HCT116 (cell line): ENCODE results near the gene NOP10. TPM values are rescaled to one million over a fixed set of nuclear protein-coding genes. Genes with fewer than 3 reads are reported as not detected.

Source experiments
- ATAC-seq: fragments of 200-7000 bp; cut with Tn5 transposase; 2 replicates; pipeline ENCODE4 v1.9.1; 2020; ENCODE audit warnings: mild to moderate bottlenecking, moderate library complexity
- BruUV-seq: library from RNA; stranded (reverse); fragments of 400-500 nt; replicated peaks from 2 replicates; lab custom pipeline; 2021; lab: Mats Ljungman, UMichigan
- CTCF ChIA-PET: fragments of 300-600 bp; sonication (Branson Sonifier 250); formaldehyde crosslinking; loops from one replicate; lab custom pipeline; 2021; ENCODE audit warnings: antibody characterized with exemption; lab: Charles Lee
- POLR2A ChIA-PET: fragments of 300-600, 350-600 bp; sonication (Branson Sonifier 250); formaldehyde crosslinking; loops from one replicate; lab custom pipeline; 2021; ENCODE audit warnings: antibody characterized with exemption; lab: Charles Lee
- RAD21 ChIA-PET, 2 experiments: fragments of 300-600 bp; sonication (Branson Sonifier 250); formaldehyde crosslinking; loops; one replicate each; lab custom pipeline; 2023; ENCODE audit warnings: low total read pairs in 2 of 2; ENCODE audit not compliant: uncharacterized antibody in 2 of 2, unreplicated experiment in 2 of 2, low non-redundant PET in 1 of 2; lab: Charles Lee
- DNase-seq: peaks from one replicate; pipeline ENCODE4 v3.0.0-alpha.2; 2010; ENCODE audit warnings: low read depth, low spot score
- H2AFZ ChIP-seq: fragments of 200-600 bp; shearing (Covaris generic), sonication (generic); 2 replicates; pipeline ENCODE4 v1.6.1; 2017; ENCODE audit warnings: low read depth, mixed run types, mixed read lengths, antibody characterized with exemption, low read length; ENCODE audit not compliant: poor library complexity, severe bottlenecking
- H3K27ac ChIP-seq: 2 replicates; pipeline ENCODE4 v1.5.1; 2012; ENCODE audit warnings: low read depth, low read length
- H3K27me3 ChIP-seq: fragments of 200-600 bp; sonication (generic); 2 replicates; pipeline ENCODE4 v1.6.1; 2016; ENCODE audit warnings: mixed run types, low read length, mixed read lengths; ENCODE audit not compliant: insufficient read depth
- H3K36me3 ChIP-seq, 2 experiments: fragments of 200-500 bp in 1 of 2; fragments of 200-600 bp in 1 of 2; sonication (Bioruptor generic) in 1 of 2; sonication (generic) in 1 of 2; 2 replicates each; pipeline versions ENCODE4 v1.5.1 to v1.6.1; 2014 to 2016; ENCODE audit warnings: low read length in 2 of 2, inconsistent platforms in 1 of 2, mixed read lengths in 1 of 2, mixed run types in 1 of 2; ENCODE audit not compliant: insufficient read depth in 2 of 2, control insufficient read depth in 1 of 2
- H3K4me1 ChIP-seq, 2 experiments: fragments of 200-600 bp in 1 of 2; sonication (generic) in 1 of 2; 2 replicates each; pipeline versions ENCODE4 v1.5.1 to v1.6.1; 2012 to 2017; ENCODE audit warnings: low read length in 2 of 2, inconsistent platforms in 1 of 2, mild to moderate bottlenecking in 1 of 2, mixed read lengths in 1 of 2, mixed run types in 1 of 2, moderate library complexity in 1 of 2; ENCODE audit not compliant: insufficient read depth in 2 of 2, control insufficient read depth in 1 of 2
- H3K4me2 ChIP-seq: fragments of 200-600 bp; sonication (generic); 2 replicates; pipeline ENCODE4 v1.6.1; 2017; ENCODE audit warnings: mixed run types, low read length, mixed read lengths
- H3K4me3 ChIP-seq, 2 experiments: fragments of 200-600 bp in 1 of 2; sonication (generic) in 1 of 2; replicated peaks in 1 of 2; 2 replicates each; pipeline ENCODE4 v1.5.1; 2011 to 2016; ENCODE audit warnings: low read length in 2 of 2, control low read depth in 1 of 2, low read depth in 1 of 2, mild to moderate bottlenecking in 1 of 2, mixed read lengths in 1 of 2, mixed run types in 1 of 2
- H3K79me2 ChIP-seq: fragments of 200-600 bp; sonication (generic); 2 replicates; pipeline ENCODE4 v1.6.1; 2017; ENCODE audit warnings: mild to moderate bottlenecking, mixed run types, low read length, moderate library complexity, mixed read lengths; ENCODE audit not compliant: insufficient read depth
- H3K9ac ChIP-seq: fragments of 200-600 bp; sonication (generic); 2 replicates; pipeline ENCODE4 v1.6.1; 2016; ENCODE audit warnings: low read length, mixed read lengths
- H3K9me2 ChIP-seq: fragments of 200-600 bp; sonication (generic), shearing (Covaris generic); 2 replicates; pipeline ENCODE4 v1.6.1; 2017; ENCODE audit warnings: mixed run types, mild to moderate bottlenecking, moderate library complexity; ENCODE audit not compliant: insufficient read depth
- H3K9me3 ChIP-seq, 2 experiments: fragments of 200-500 bp in 1 of 2; fragments of 200-600 bp in 1 of 2; sonication (Bioruptor generic) in 1 of 2; sonication (generic) in 1 of 2; 2 replicates each; pipeline ENCODE4 v1.6.1; 2014 to 2017; ENCODE audit warnings: low read length in 2 of 2, mixed read lengths in 2 of 2, inconsistent platforms in 1 of 2, low read depth in 1 of 2, mild to moderate bottlenecking in 1 of 2, mixed run types in 1 of 2, moderate library complexity in 1 of 2; ENCODE audit not compliant: control insufficient read depth in 1 of 2, insufficient read depth in 1 of 2
- H4K20me1 ChIP-seq: fragments of 200-600 bp; sonication (generic), shearing (Covaris generic); 2 replicates; pipeline ENCODE4 v1.6.1; 2017; ENCODE audit warnings: mixed run types, mild to moderate bottlenecking, moderate library complexity; ENCODE audit not compliant: insufficient read depth
- ATF3 ChIP-seq: IDR thresholded peaks from 2 replicates; pipeline ENCODE4 v1.6.1; 2012
- CBX3 ChIP-seq: IDR thresholded peaks from 2 replicates; pipeline ENCODE4 v1.6.1; 2012; ENCODE audit warnings: low read depth
- CEBPB ChIP-seq: IDR thresholded peaks from 2 replicates; pipeline ENCODE4 v1.6.1; 2012; ENCODE audit warnings: low read depth
- ELF1 ChIP-seq: IDR thresholded peaks from 2 replicates; pipeline ENCODE4 v1.6.1; 2012; ENCODE audit warnings: low read depth, borderline replicate concordance
- JUND ChIP-seq: IDR thresholded peaks from 2 replicates; pipeline ENCODE4 v1.6.1; 2012
- MAX ChIP-seq: IDR thresholded peaks from 2 replicates; pipeline ENCODE4 v1.6.1; 2012
- POLR2A ChIP-seq: IDR thresholded peaks from 2 replicates; pipeline ENCODE4 v1.7.0; 2011; ENCODE audit warnings: borderline replicate concordance; ENCODE audit not compliant: insufficient read depth, insufficient read length; ENCODE audit errors: extremely low read depth
- RAD21 ChIP-seq: IDR thresholded peaks from 2 replicates; pipeline ENCODE4 v1.6.1; 2012; ENCODE audit warnings: low read depth, mild to moderate bottlenecking
- REST ChIP-seq: IDR thresholded peaks from 2 replicates; pipeline ENCODE4 v1.6.1; 2012; ENCODE audit warnings: low read depth
- SP1 ChIP-seq: IDR thresholded peaks from 2 replicates; pipeline ENCODE4 v1.6.1; 2012; ENCODE audit warnings: low read depth
- SRF ChIP-seq: IDR thresholded peaks from 2 replicates; pipeline ENCODE4 v1.6.1; 2012; ENCODE audit warnings: low read depth
- ZBTB33 ChIP-seq: IDR thresholded peaks from 2 replicates; pipeline ENCODE4 v1.6.1; 2011; ENCODE audit warnings: mild to moderate bottlenecking, low read length, moderate library complexity; ENCODE audit not compliant: insufficient replicate concordance; ENCODE audit errors: extremely low read depth
- ZNF274 ChIP-seq: fragments of 200-500 bp; sonication (Bioruptor generic); IDR thresholded peaks from 2 replicates; pipeline ENCODE4 v1.6.1; 2014; ENCODE audit warnings: mild to moderate bottlenecking, low read depth, low read length, inconsistent platforms
- intact Hi-C: fragments of 100-400 bp; cut with micrococcal nuclease; formaldehyde crosslinking; loops from 2 replicates; pipeline ENCODE4 v1.10.0; 2022
- total RNA-seq: library from RNA; stranded (reverse); gene quantifications from one replicate; pipeline ENCODE4 v1.2.1, GENCODE V29; 2021; ENCODE audit not compliant: unreplicated experiment

The NOP10 gene
- total RNA-seq, 1 experiment from 2014 or later, result 216 TPM

- Histone ChIP-seq H3K9me2 (no peaks in the 10 kb centered on the region), H3K9me3 (no peaks in the 10 kb centered on the region), H3K4me2 (no peak overlapping the region), H3K4me3 (no peak overlapping the region), H3K27me3 (no peaks in the 10 kb centered on the region), H3K9ac (no peak overlapping the region), H3K4me1 (peaks cover 8 to 15% of the 10 kb centered on the region in 2 experiments), H4K20me1 (no peaks in the 10 kb centered on the region), H3K79me2 (no peaks in the 10 kb centered on the region), H3K36me3 (no peaks in the 10 kb centered on the region), H2AFZ (no peak overlapping the region), H3K27ac (no peak overlapping the region)
- TF ChIP-seq REST (no peak), CEBPB (no peak), SP1 (no peak), CBX3 (no peak), POLR2A (no peak), MAX (no peak), ELF1 (no peak), ATF3 (no peak), JUND (no peak), SRF (no peak), ZNF274 (no peak), ZBTB33 (no peak), RAD21 (no peak)
- no peak for DNase-seq
- intact Hi-C loops, result no loop called here
- no peak for ATAC-seq
- ChIA-PET RAD21 (no interaction called here), CTCF (no interaction called here), POLR2A (no interaction called here)
- no TSS peak for BruUV-seq
These were observed 45.9 kb downstream of the NOP10 start for GRCh38 chr15:34297059-34297458.
